IMR-90 (cell line): Measurements from ENCODE around the gene B4GALNT2. TPM values are rescaled to one million over a fixed set of nuclear protein-coding genes. Genes with fewer than 3 reads are reported as not detected.
"Not testable (repeated sequence)": the region's sequence is repeated elsewhere in the genome, so short reads cannot be mapped to it uniquely, and the experiment has no call there.

Source experiments
- ATAC-seq: fragments of 200-7000 bp; cut with Tn5 transposase; 2 replicates; pipeline ENCODE4 v1.9.1; 2020; ENCODE audit warnings: low read depth, mild to moderate bottlenecking, moderate library complexity
- BruUV-seq: library from RNA; stranded (reverse); fragments of 400-500 nt; replicated peaks from 2 replicates; lab custom pipeline; 2021; lab: Mats Ljungman, UMichigan
- CTCF ChIA-PET: fragments of 300-600 bp; formaldehyde crosslinking; extraction: SDS; loops from one replicate; lab custom pipeline; 2021; ENCODE audit warnings: antibody characterized with exemption; lab: Yijun Ruan, JAX
- POLR2A ChIA-PET: fragments of 300-600 bp; sonication (Branson Sonifier 250); formaldehyde crosslinking; loops from one replicate; lab custom pipeline; 2022; ENCODE audit warnings: antibody characterized with exemption; ENCODE audit not compliant: unreplicated experiment; lab: Charles Lee
- DNase-seq: peaks from one replicate; pipeline ENCODE4 v3.0.0; 2013
- H2AFZ ChIP-seq: replicated peaks from 2 replicates; pipeline ENCODE3; 2013; ENCODE audit warnings: low read length, mild to moderate bottlenecking; ENCODE audit not compliant: poor library complexity
- H2AK5ac ChIP-seq: 2 replicates; pipeline ENCODE4 v1.6.1; 2013; ENCODE audit warnings: low read depth, low read length, inconsistent platforms
- H2AK9ac ChIP-seq: replicated peaks from 2 replicates; pipeline ENCODE3; 2013; ENCODE audit warnings: mild to moderate bottlenecking, low read depth, low read length, moderate library complexity; ENCODE audit not compliant: poor library complexity
- H2BK120ac ChIP-seq: 2 replicates; pipeline ENCODE4 v1.6.1; 2013; ENCODE audit warnings: low read depth, low read length, inconsistent platforms
- H2BK15ac ChIP-seq: 3 replicates; pipeline ENCODE4 v1.6.1; 2013; ENCODE audit warnings: low read depth, low read length, inconsistent platforms
- H2BK20ac ChIP-seq: 2 replicates; pipeline ENCODE4 v1.6.1; 2013; ENCODE audit warnings: low read depth, mild to moderate bottlenecking, inconsistent platforms, low read length, moderate library complexity
- H2BK5ac ChIP-seq: 2 replicates; pipeline ENCODE4 v1.6.1; 2013; ENCODE audit warnings: mild to moderate bottlenecking, low read depth, low read length, inconsistent platforms; ENCODE audit not compliant: poor library complexity, severe bottlenecking
- H3K14ac ChIP-seq: replicated peaks from 2 replicates; pipeline ENCODE4 v1.6.1; 2013; ENCODE audit warnings: low read depth, low read length, inconsistent platforms
- H3K18ac ChIP-seq: 2 replicates; pipeline ENCODE4 v1.6.1; 2013; ENCODE audit warnings: low read depth, low read length, control low read depth
- H3K23ac ChIP-seq: 2 replicates; pipeline ENCODE4 v1.6.1; 2013; ENCODE audit warnings: low read depth, low read length, inconsistent platforms
- H3K27ac ChIP-seq: 2 replicates; pipeline ENCODE4 v1.5.1; 2013; ENCODE audit warnings: mild to moderate bottlenecking, control low read depth, low read length; ENCODE audit not compliant: insufficient read depth
- H3K27me3 ChIP-seq: 2 replicates; pipeline ENCODE4 v1.6.1; 2013; ENCODE audit warnings: low read length; ENCODE audit not compliant: control insufficient read depth, insufficient read depth
- H3K36me3 ChIP-seq: 2 replicates; pipeline ENCODE4 v1.6.1; 2013; ENCODE audit warnings: low read length, mixed read lengths; ENCODE audit not compliant: control insufficient read depth, insufficient read depth
- H3K4ac ChIP-seq: 2 replicates; pipeline ENCODE4 v1.6.1; 2013; ENCODE audit warnings: low read depth, low read length, inconsistent platforms
- H3K4me1 ChIP-seq: 2 replicates; pipeline ENCODE4 v1.6.1; 2013; ENCODE audit warnings: low read length, mixed read lengths; ENCODE audit not compliant: control insufficient read depth, insufficient read depth
- H3K4me2 ChIP-seq: 2 replicates; pipeline ENCODE4 v1.6.1; 2013; ENCODE audit warnings: low read depth, mild to moderate bottlenecking, control low read depth, low read length, moderate library complexity
- H3K4me3 ChIP-seq: 2 replicates; pipeline ENCODE4 v1.5.1; 2013; ENCODE audit warnings: low read depth, mild to moderate bottlenecking, control low read depth, low read length, moderate library complexity; ENCODE audit not compliant: insufficient read depth
- H3K56ac ChIP-seq: 2 replicates; pipeline ENCODE4 v1.6.1; 2013; ENCODE audit warnings: low read length, inconsistent platforms; ENCODE audit not compliant: insufficient read depth; ENCODE audit errors: extremely low read depth
- H3K79me1 ChIP-seq, 2 experiments: 2 replicates each; pipeline ENCODE4 v1.6.1; 2013; ENCODE audit warnings: low read length in 2 of 2, inconsistent platforms in 1 of 2, low read depth in 1 of 2
- H3K9ac ChIP-seq: 2 replicates; pipeline ENCODE4 v1.6.1; 2013; ENCODE audit warnings: low read depth, low read length, control low read depth
- H3K9me1 ChIP-seq: 2 replicates; pipeline ENCODE4 v1.6.1; 2013; ENCODE audit warnings: low read length, inconsistent platforms; ENCODE audit not compliant: insufficient read depth
- H3K9me3 ChIP-seq: 2 replicates; pipeline ENCODE4 v1.6.1; 2013; ENCODE audit warnings: low read length; ENCODE audit not compliant: control insufficient read depth, insufficient read depth
- H4K20me1 ChIP-seq: 2 replicates; pipeline ENCODE4 v1.6.1; 2013; ENCODE audit warnings: low read length, inconsistent platforms; ENCODE audit not compliant: insufficient read depth
- H4K5ac ChIP-seq: 2 replicates; pipeline ENCODE4 v1.6.1; 2013; ENCODE audit warnings: mild to moderate bottlenecking, low read depth, low read length, control low read depth
- H4K8ac ChIP-seq, 2 experiments: 2 replicates each; pipeline ENCODE4 v1.6.1; 2013; ENCODE audit warnings: low read depth in 2 of 2, low read length in 2 of 2, control low read depth in 1 of 2, inconsistent platforms in 1 of 2
- H4K91ac ChIP-seq: 2 replicates; pipeline ENCODE4 v1.6.1; 2013; ENCODE audit warnings: low read depth, low read length, inconsistent platforms; ENCODE audit not compliant: insufficient read depth
- WGBS, 2 experiments: methylation state at CpG; one replicate each; pipeline versions ENCODE4 v1.1.5 to v1.1.7; 2013; ENCODE audit warnings: missing lambda C conversion rate in 2 of 2; ENCODE audit not compliant: insufficient read length in 1 of 2; ENCODE audit errors: extremely low coverage in 2 of 2; 5-methylcytosine and 5-hydroxymethylcytosine counted together
- dilution Hi-C: fragments of 300-500 bp; cut with HindIII; formaldehyde crosslinking; loops from one replicate; pipeline ENCODE4 v1.14.3; 2018; ENCODE audit warnings: low sequenced_read_pairs; ENCODE audit not compliant: unreplicated experiment
- in situ Hi-C: fragments of 300-500 bp; cut with MboI; formaldehyde crosslinking; loops from 3 replicates; pipeline ENCODE4 v1.14.3; 2019; ENCODE audit warnings: low sequenced_read_pairs, inconsistent platforms, mixed read lengths
- intact Hi-C: fragments of 100-400 bp; cut with micrococcal nuclease; formaldehyde crosslinking; loops from 2 replicates; pipeline ENCODE4 v1.10.0; 2022
- polyA plus RNA-seq, 3 experiments: library from polyadenylated mRNA; depleted of rRNA; stranded (reverse); fragments of >200 nt; gene quantifications; 2 replicates each; pipeline ENCODE4 v1.2.3, GENCODE V29; 2012; ENCODE audit warnings: low replicate concordance in 1 of 3
- total RNA-seq: library from RNA; depleted of rRNA; stranded (reverse); fragments of >200 nt; gene quantifications from 2 replicates; pipeline ENCODE4 v1.2.3, GENCODE V29; 2012

The B4GALNT2 gene
- total and polyA plus RNA-seq, 2 of the 4 experiments (the other 2 are of a cell fraction) = not detected

DNA sequence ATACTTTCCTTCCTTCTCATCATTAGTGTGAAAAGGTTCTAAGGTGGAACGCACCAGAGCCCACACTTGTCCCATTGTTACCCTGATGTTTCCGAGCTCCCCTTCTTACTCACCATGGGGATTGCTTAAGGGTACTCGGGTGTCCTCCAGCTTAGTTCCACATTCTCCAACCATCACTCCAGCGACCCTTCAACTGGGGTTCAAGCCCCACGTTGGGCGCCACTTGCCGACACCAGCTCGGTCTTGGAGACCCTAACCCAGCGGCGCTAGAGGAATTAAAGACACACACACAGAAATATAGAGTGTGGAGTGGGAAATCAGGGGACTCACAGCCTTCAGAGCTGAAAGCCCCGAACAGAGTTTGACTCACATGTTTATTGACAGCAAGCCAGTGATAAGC, 43.4 kb downstream of the B4GALNT2 start:
- no CpG with 5 or more reads among the region's 11 CpGs for WGBS, 2 experiments
- H3K18ac ChIP-seq, H4K8ac ChIP-seq, H3K9ac ChIP-seq, H4K91ac ChIP-seq, H3K56ac ChIP-seq, H2AK5ac ChIP-seq, H3K4me3 ChIP-seq, H3K23ac ChIP-seq, H3K4me2 ChIP-seq, H2BK120ac ChIP-seq, H2BK5ac ChIP-seq, H3K27ac ChIP-seq, H3K4ac ChIP-seq, H2BK15ac ChIP-seq, H3K14ac ChIP-seq, CTCF ChIA-PET, intact Hi-C loops, H3K9me1 ChIP-seq, H2AFZ ChIP-seq, H3K27me3 ChIP-seq, H3K36me3 ChIP-seq, DNase-seq, H2AK9ac ChIP-seq, in situ Hi-C loops, POLR2A ChIA-PET, dilution Hi-C loops, BruUV-seq, H2BK20ac ChIP-seq, H3K4me1 ChIP-seq, H4K20me1 ChIP-seq, H3K79me1 ChIP-seq, ATAC-seq, H4K5ac ChIP-seq: not testable (repeated sequence)
- peaks cover 16% of the 10 kb centered on the region for H3K9me3 ChIP-seq
